Activated T-cell treated with anti-CD3 and anti-CD28 coated beads, Interleukin-2, amount 50 U/mL, for 72 hours (primary cell): ENCODE data around the gene MAST4. TPM values are rescaled to one million over a fixed set of nuclear protein-coding genes. Genes with fewer than 3 reads are reported as not detected.

Experiments
- ATAC-seq, 2 donors: fragments of 150-1000 bp; cut with Tn5 transposase; replicated peaks in 1 of 2; 2 replicates each; pipeline ENCODE4 v1.10.0; 2021; ENCODE audit warnings: moderate library complexity in 2 of 2, mild to moderate bottlenecking in 1 of 2
- DNase-seq, 2 donors: peaks; one replicate each; pipeline ENCODE4 v3.0.0; 2021 to 2022; ENCODE audit warnings: mixed read lengths in 1 of 2
- H3K27ac Mint-ChIP-seq: one replicate; pipeline ENCODE4 v1.8.0; 2022; ENCODE audit warnings: mild to moderate bottlenecking, moderate library complexity, mixed read lengths
- H3K27me3 Mint-ChIP-seq: one replicate; pipeline ENCODE4 v1.8.0; 2022; ENCODE audit warnings: low read depth, mixed read lengths
- H3K36me3 Mint-ChIP-seq, 2 donors: one replicate each; pipeline ENCODE4 v1.8.0; 2022; ENCODE audit warnings: mixed read lengths in 2 of 2, mild to moderate bottlenecking in 1 of 2; ENCODE audit not compliant: insufficient read depth in 2 of 2
- H3K4me1 Mint-ChIP-seq: one replicate; pipeline ENCODE4 v1.8.0; 2022; ENCODE audit warnings: low read depth, mixed read lengths
- H3K4me3 Mint-ChIP-seq, 2 donors: one replicate each; pipeline ENCODE4 v1.8.0; 2022; ENCODE audit warnings: mild to moderate bottlenecking in 2 of 2, mixed read lengths in 2 of 2, moderate library complexity in 2 of 2
- H3K9me3 Mint-ChIP-seq, 2 donors: one replicate each; pipeline ENCODE4 v1.8.0; 2022; ENCODE audit warnings: mixed read lengths in 2 of 2
- total RNA-seq, 2 donors: library from RNA; stranded (reverse); gene quantifications; one replicate each; pipeline ENCODE4 v1.2.3, GENCODE V29; 2022

The MAST4 gene
- total RNA-seq, 2 donors from 2014 or later: 32.9 to 38.3 TPM

GRCh38 chr5:67029481-67029880, 433.3 kb downstream of the MAST4 start:
- H3K4me3 Mint-ChIP-seq: peak overlapping the region in 1 of 2 donors; percentile 29
- DNase-seq (no peak), ATAC-seq (no peak)
- H3K27me3 Mint-ChIP-seq: no peaks in the 10 kb centered on the region
- peaks cover 0 to 6% of the 10 kb centered on the region in 2 donors for H3K36me3 Mint-ChIP-seq
- peaks cover 80% of the 10 kb centered on the region for H3K4me1 Mint-ChIP-seq
- H3K9me3 Mint-ChIP-seq: no peaks in the 10 kb centered on the region
- no peak overlapping the region for H3K27ac Mint-ChIP-seq

GRCh38 chr5:67030289-67031056, 434.3 kb downstream of the MAST4 start:
- H3K27ac Mint-ChIP-seq: peak overlapping the region; percentile 82
- peaks cover 88% of the 10 kb centered on the region for H3K4me1 Mint-ChIP-seq
- H3K9me3 Mint-ChIP-seq: no peaks in the 10 kb centered on the region
- DNase-seq (no peak), ATAC-seq (no peak)
- H3K36me3 Mint-ChIP-seq: peaks cover 0 to 6% of the 10 kb centered on the region in 2 donors
- peak overlapping the region in 1 of 2 donors; percentile 76 for H3K4me3 Mint-ChIP-seq
- no peaks in the 10 kb centered on the region for H3K27me3 Mint-ChIP-seq

GRCh38 chr5:67031057-67031443, 434.9 kb downstream of the MAST4 start:
- DNase-seq: no peak
- peak overlapping the region; percentile 82 for H3K27ac Mint-ChIP-seq
- no peak for ATAC-seq
- no peaks in the 10 kb centered on the region for H3K9me3 Mint-ChIP-seq
- H3K36me3 Mint-ChIP-seq: peaks cover 0 to 6% of the 10 kb centered on the region in 2 donors
- H3K27me3 Mint-ChIP-seq: no peaks in the 10 kb centered on the region
- H3K4me3 Mint-ChIP-seq: peak overlapping the region; percentile 49 to 76
- H3K4me1 Mint-ChIP-seq: peaks cover 88% of the 10 kb centered on the region

GRCh38 chr5:67031692-67032091, 435.5 kb downstream of the MAST4 start:
- H3K9me3 Mint-ChIP-seq: no peaks in the 10 kb centered on the region
- H3K36me3 Mint-ChIP-seq: peaks cover 0 to 6% of the 10 kb centered on the region in 2 donors
- peak in 1 of 2 donors; percentile 21 for DNase-seq
- peak; percentile 87 to 91 for ATAC-seq
- no peaks in the 10 kb centered on the region for H3K27me3 Mint-ChIP-seq
- H3K4me1 Mint-ChIP-seq: peaks cover 88% of the 10 kb centered on the region
- H3K4me3 Mint-ChIP-seq: peak overlapping the region; percentile 49 to 76
- H3K27ac Mint-ChIP-seq: peak overlapping the region; percentile 82

- no peak overlapping the region for H3K27ac Mint-ChIP-seq
- DNase-seq (no peak), ATAC-seq (no peak)
- peaks cover 94% of the 10 kb centered on the region for H3K4me1 Mint-ChIP-seq
- peaks cover 0 to 5% of the 10 kb centered on the region in 2 donors for H3K36me3 Mint-ChIP-seq
- H3K9me3 Mint-ChIP-seq: no peaks in the 10 kb centered on the region
- H3K27me3 Mint-ChIP-seq: no peaks in the 10 kb centered on the region
- no peak overlapping the region for H3K4me3 Mint-ChIP-seq
Measured at GRCh38 chr5:67032921-67033664, 436.9 kb downstream of the MAST4 start.

- Mint-ChIP-seq H3K4me3 (no peak overlapping the region), H3K9me3 (no peaks in the 10 kb centered on the region), H3K27me3 (no peaks in the 10 kb centered on the region), H3K27ac (peak overlapping the region; percentile 28), H3K36me3 (no peaks in the 10 kb centered on the region), H3K4me1 (peaks cover 94% of the 10 kb centered on the region)
- DNase-seq: no peak
- no peak for ATAC-seq
Measured at GRCh38 chr5:67033880-67034651, 437.9 kb downstream of the MAST4 start.

GRCh38 chr5:67035098-67035740, 439.0 kb downstream of the MAST4 start:
- Mint-ChIP-seq H3K4me3 (no peak overlapping the region), H3K9me3 (no peaks in the 10 kb centered on the region), H3K4me1 (peaks cover 91% of the 10 kb centered on the region), H3K27me3 (no peaks in the 10 kb centered on the region), H3K27ac (no peak overlapping the region), H3K36me3 (no peaks in the 10 kb centered on the region)
- DNase-seq (no peak), ATAC-seq (no peak)

GRCh38 chr5:67037171-67037570, 441.0 kb downstream of the MAST4 start:
- Mint-ChIP-seq H3K4me3 (no peak overlapping the region), H3K9me3 (no peaks in the 10 kb centered on the region)

GRCh38 chr5:67038817-67039603, 442.8 kb downstream of the MAST4 start:
- Mint-ChIP-seq H3K27ac (peak overlapping the region; percentile 21), H3K36me3 (no peaks in the 10 kb centered on the region), H3K27me3 (no peaks in the 10 kb centered on the region), H3K4me1 (peaks cover 57% of the 10 kb centered on the region), H3K4me3 (peak overlapping the region in 1 of 2 donors; percentile 21), H3K9me3 (no peaks in the 10 kb centered on the region)
- ATAC-seq: peak; percentile 35 to 45
- DNase-seq: no peak

More at GRCh38 chr5:67037171-67037570, 441.0 kb downstream of the MAST4 start:
- H3K4me1 Mint-ChIP-seq: peaks cover 71% of the 10 kb centered on the region
- ATAC-seq (no peak), DNase-seq (no peak)
- H3K27ac Mint-ChIP-seq: no peak overlapping the region
- H3K27me3 Mint-ChIP-seq: no peaks in the 10 kb centered on the region
- no peaks in the 10 kb centered on the region for H3K36me3 Mint-ChIP-seq

GRCh38 chr5:67042176-67043003, 446.2 kb downstream of the MAST4 start:
- no peak overlapping the region for H3K4me3 Mint-ChIP-seq
- no peak overlapping the region for H3K27ac Mint-ChIP-seq
- no peak for DNase-seq
- no peaks in the 10 kb centered on the region for H3K9me3 Mint-ChIP-seq
- no peaks in the 10 kb centered on the region for H3K27me3 Mint-ChIP-seq
- H3K4me1 Mint-ChIP-seq: peaks cover 25% of the 10 kb centered on the region
- no peak for ATAC-seq
- H3K36me3 Mint-ChIP-seq: no peaks in the 10 kb centered on the region

GRCh38 chr5:67043796-67044511, 447.8 kb downstream of the MAST4 start:
- Mint-ChIP-seq H3K27ac (no peak overlapping the region), H3K36me3 (no peaks in the 10 kb centered on the region), H3K27me3 (no peaks in the 10 kb centered on the region), H3K4me1 (peaks cover 13% of the 10 kb centered on the region), H3K4me3 (no peak overlapping the region), H3K9me3 (no peaks in the 10 kb centered on the region)
- ATAC-seq: no peak
- no peak for DNase-seq
